Measurements from ENCODE around the gene NCOA5. TPM values are rescaled to one million over a fixed set of nuclear protein-coding genes. Genes with fewer than 3 reads are reported as not detected.

The NCOA5 gene
- polyA plus RNA-seq, 1 donor (not counting 4 experiments of a cell fraction or from before 2014, with no cell fraction given) = 17.6 TPM

DNA sequence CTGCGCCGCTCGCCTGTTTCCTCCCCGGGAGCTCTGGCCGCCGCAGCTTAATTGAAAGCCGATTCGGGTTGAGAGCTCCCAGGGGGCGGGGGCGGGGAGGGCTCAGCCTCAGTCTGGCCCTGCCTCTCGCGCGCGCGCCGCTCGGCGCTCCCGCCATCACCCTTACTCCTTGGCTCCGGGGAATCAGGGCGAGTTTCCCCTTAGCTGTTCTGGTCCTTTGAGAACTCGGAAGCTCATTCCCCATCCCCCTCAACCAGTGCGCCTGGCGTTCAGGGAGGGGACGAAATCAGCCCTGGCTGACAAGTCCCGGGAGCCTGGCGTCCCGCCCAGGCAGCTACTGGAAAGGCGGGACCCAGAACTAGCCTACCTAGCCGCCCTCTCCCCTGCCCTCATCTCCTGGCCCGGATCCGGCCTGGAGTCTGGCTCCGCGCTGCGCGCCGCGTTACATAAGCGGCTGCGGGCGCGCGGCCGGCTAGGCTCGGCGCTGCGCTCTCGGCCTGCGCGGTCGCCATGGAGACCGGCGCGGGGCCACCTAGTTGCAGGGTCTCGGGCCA, 58.0 kb downstream of the NCOA5 start:
- H3K27me3 ChIP-seq (ENCODE audit: control insufficient read depth, extremely low read depth, insufficient read depth, low read length) = peaks cover 66% of the 10 kb centered on the region
- no peaks in the 10 kb centered on the region for H3K79me2 ChIP-seq (ENCODE audit: control insufficient read depth, insufficient read depth, low read length)
- H3K9me1 ChIP-seq (ENCODE audit: control insufficient read depth, extremely low read depth, insufficient read depth, low read length) = no peaks in the 10 kb centered on the region
- peak overlapping the region; percentile 60 for H3K4me2 ChIP-seq (ENCODE audit: control insufficient read depth, extremely low read depth, insufficient read depth, low read depth, low read length)
- H3K9ac ChIP-seq (ENCODE audit: control insufficient read depth, extremely low read depth, insufficient read depth, low read length) = no peak overlapping the region
- H3K4me3 ChIP-seq (ENCODE audit: control insufficient read depth in 2 of 3, extremely low read depth in 1 of 3, insufficient read depth in 2 of 3, low read depth in 1 of 3, low read length in 3 of 3) = no peak overlapping the region
- FAIRE-seq (no peak), DNase-seq (ENCODE audit: low read depth, low spot score) (no peak)
- H3K27ac ChIP-seq (ENCODE audit: control insufficient read depth, insufficient read depth, low read length) = no peak overlapping the region
- dilution Hi-C loops (cut with MboI; ENCODE audit: extremely low pct_ligation_motif_present, low sequenced_read_pairs) = no loop called here
- no peaks in the 10 kb centered on the region for H3K9me3 ChIP-seq (ENCODE audit: control insufficient read depth, low read depth, low read length)
- no peaks in the 10 kb centered on the region for H4K20me1 ChIP-seq (ENCODE audit: control insufficient read depth, extremely low read depth, insufficient read depth, low read length)
- TF ChIP-seq, protein P1, sequence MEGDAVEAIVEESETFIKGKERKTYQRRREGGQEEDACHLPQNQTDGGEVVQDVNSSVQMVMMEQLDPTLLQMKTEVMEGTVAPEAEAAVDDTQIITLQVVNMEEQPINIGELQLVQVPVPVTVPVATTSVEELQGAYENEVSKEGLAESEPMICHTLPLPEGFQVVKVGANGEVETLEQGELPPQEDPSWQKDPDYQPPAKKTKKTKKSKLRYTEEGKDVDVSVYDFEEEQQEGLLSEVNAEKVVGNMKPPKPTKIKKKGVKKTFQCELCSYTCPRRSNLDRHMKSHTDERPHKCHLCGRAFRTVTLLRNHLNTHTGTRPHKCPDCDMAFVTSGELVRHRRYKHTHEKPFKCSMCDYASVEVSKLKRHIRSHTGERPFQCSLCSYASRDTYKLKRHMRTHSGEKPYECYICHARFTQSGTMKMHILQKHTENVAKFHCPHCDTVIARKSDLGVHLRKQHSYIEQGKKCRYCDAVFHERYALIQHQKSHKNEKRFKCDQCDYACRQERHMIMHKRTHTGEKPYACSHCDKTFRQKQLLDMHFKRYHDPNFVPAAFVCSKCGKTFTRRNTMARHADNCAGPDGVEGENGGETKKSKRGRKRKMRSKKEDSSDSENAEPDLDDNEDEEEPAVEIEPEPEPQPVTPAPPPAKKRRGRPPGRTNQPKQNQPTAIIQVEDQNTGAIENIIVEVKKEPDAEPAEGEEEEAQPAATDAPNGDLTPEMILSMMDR (optimal IDR thresholded peaks at IDR 0.05 in 1 of 3, IDR thresholded peaks at IDR 0.05 in 1 of 3, conservative IDR thresholded peaks at IDR 0.05 in 1 of 3; ENCODE audit: extremely low read depth in 1 of 3, insufficient read depth in 2 of 3, low read length in 3 of 3) = no peak
- TF ChIP-seq EZH2 (IDR thresholded peaks at IDR 0.05; ENCODE audit: low read length) = peak; percentile 89
- no peaks in the 10 kb centered on the region for H3K4me1 ChIP-seq (ENCODE audit: control insufficient read depth, extremely low read depth, insufficient read depth, low read length)
- H3K36me3 ChIP-seq (ENCODE audit: control insufficient read depth in 2 of 2, extremely low read depth in 1 of 2, insufficient read depth in 2 of 2, low read length in 2 of 2) = no peaks in the 10 kb centered on the region
- H2AFZ ChIP-seq (ENCODE audit: control insufficient read depth, low read length) = no peak overlapping the region

DNA sequence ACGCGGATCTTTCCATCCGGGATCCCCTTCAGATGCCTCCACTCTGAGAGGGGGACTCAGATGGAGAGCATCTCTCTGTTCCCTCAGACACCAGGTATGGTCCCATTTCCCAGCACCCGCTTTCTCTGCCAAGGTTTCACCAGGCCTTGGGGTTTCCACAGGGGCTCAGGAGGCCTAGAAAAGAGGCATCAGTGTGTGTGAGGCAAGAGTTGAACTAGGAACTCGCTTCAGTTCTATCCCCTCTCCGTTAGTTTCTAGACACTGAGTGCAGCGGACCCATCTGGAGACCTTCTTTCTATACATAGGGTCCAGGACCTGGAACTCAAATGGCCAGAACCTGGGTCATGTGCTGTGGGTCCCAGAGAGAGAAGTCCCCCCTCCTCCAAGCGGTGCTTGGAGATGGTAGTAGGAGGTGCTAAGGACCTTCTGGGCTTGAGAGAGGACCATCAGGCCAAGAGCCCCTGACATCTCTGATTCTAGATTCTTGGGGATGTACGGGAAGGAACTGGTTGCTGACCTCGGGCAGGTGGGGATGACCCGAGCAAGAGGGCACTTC, 58.7 kb downstream of the NCOA5 start:
- TF ChIP-seq, protein P1 (optimal IDR thresholded peaks at IDR 0.05 in 1 of 3, IDR thresholded peaks at IDR 0.05 in 1 of 3, conservative IDR thresholded peaks at IDR 0.05 in 1 of 3; ENCODE audit: extremely low read depth in 1 of 3, insufficient read depth in 2 of 3, low read length in 3 of 3) = no peak
- TF ChIP-seq EZH2 (IDR thresholded peaks at IDR 0.05; ENCODE audit: low read length) = peak; percentile 90
- FAIRE-seq = no peak
- DNase-seq (ENCODE audit: low read depth, low spot score) = no peak
- Histone ChIP-seq H3K9ac (ENCODE audit: control insufficient read depth, extremely low read depth, insufficient read depth, low read length) (no peak overlapping the region), H4K20me1 (ENCODE audit: control insufficient read depth, extremely low read depth, insufficient read depth, low read length) (no peaks in the 10 kb centered on the region), H3K4me2 (ENCODE audit: control insufficient read depth, extremely low read depth, insufficient read depth, low read depth, low read length) (no peak overlapping the region), H3K79me2 (ENCODE audit: control insufficient read depth, insufficient read depth, low read length) (no peaks in the 10 kb centered on the region), H3K27ac (ENCODE audit: control insufficient read depth, insufficient read depth, low read length) (no peak overlapping the region), H3K36me3 (ENCODE audit: control insufficient read depth in 2 of 2, extremely low read depth in 1 of 2, insufficient read depth in 2 of 2, low read length in 2 of 2) (no peaks in the 10 kb centered on the region), H3K27me3 (ENCODE audit: control insufficient read depth, extremely low read depth, insufficient read depth, low read length) (peaks cover 72% of the 10 kb centered on the region), H3K4me1 (ENCODE audit: control insufficient read depth, extremely low read depth, insufficient read depth, low read length) (no peaks in the 10 kb centered on the region), H3K9me1 (ENCODE audit: control insufficient read depth, extremely low read depth, insufficient read depth, low read length) (no peaks in the 10 kb centered on the region), H3K9me3 (ENCODE audit: control insufficient read depth, low read depth, low read length) (no peaks in the 10 kb centered on the region), H3K4me3 (ENCODE audit: control insufficient read depth in 2 of 3, extremely low read depth in 1 of 3, insufficient read depth in 2 of 3, low read depth in 1 of 3, low read length in 3 of 3) (no peak overlapping the region), H2AFZ (ENCODE audit: control insufficient read depth, low read length) (no peak overlapping the region)
- dilution Hi-C loops (cut with MboI; ENCODE audit: extremely low pct_ligation_motif_present, low sequenced_read_pairs) = no loop called here
